GM18498 (cell line): ENCODE data around the gene NDUFA3.

Source experiments
- ATAC-seq: cut with Tn5 transposase; IDR thresholded peaks from one replicate; pipeline ENCODE4 v1.9.1; 2021; ENCODE audit warnings: mild to moderate bottlenecking, moderate library complexity; ENCODE audit not compliant: unreplicated experiment

Gene NDUFA3

GRCh38 chr19:54107876-54108490 lies 5.3 kb downstream of the NDUFA3 start:
- ATAC-seq = no peak

GRCh38 chr19:54108496-54108895 lies 5.8 kb downstream of the NDUFA3 start:
- no peak for ATAC-seq

- ATAC-seq = no peak
These were observed 7.0 kb downstream of the NDUFA3 start for GRCh38 chr19:54109651-54110050.

- no peak for ATAC-seq
These were observed 11.9 kb downstream of the NDUFA3 start for GRCh38 chr19:54114340-54115108.

GRCh38 chr19:54115109-54116063 lies 12.7 kb downstream of the NDUFA3 start, which contains the start of the genes PRPF31 and TFPT:
Gene PRPF31 (plus strand): TSS chr19:54115754. CDS start chr19:54118279, 2,525 bp downstream.
Gene TFPT (minus strand): TSS chr19:54115657. CDS start chr19:54115269, 388 bp downstream.
- peak; percentile 85 for ATAC-seq

- ATAC-seq = no peak
These were observed 18.6 kb downstream of the NDUFA3 start for GRCh38 chr19:54121259-54121658.

- no peak for ATAC-seq
These were observed 21.0 kb downstream of the NDUFA3 start for GRCh38 chr19:54123682-54124081.

GRCh38 chr19:54124393-54124792 lies 21.7 kb downstream of the NDUFA3 start:
- no peak for ATAC-seq

- ATAC-seq = no peak
These were observed 23.1 kb downstream of the NDUFA3 start for GRCh38 chr19:54125713-54126112.

GRCh38 chr19:54127688-54128440 lies 25.2 kb downstream of the NDUFA3 start:
- no peak for ATAC-seq

- no peak for ATAC-seq
These were observed 25.7 kb downstream of the NDUFA3 start for GRCh38 chr19:54128441-54128725.

GRCh38 chr19:54128796-54129616 lies 26.4 kb downstream of the NDUFA3 start:
- ATAC-seq = no peak

- no peak for ATAC-seq
These were observed 27.0 kb downstream of the NDUFA3 start for GRCh38 chr19:54129617-54129996.

GRCh38 chr19:54133312-54133956 lies 30.8 kb downstream of the NDUFA3 start:
- ATAC-seq = no peak

GRCh38 chr19:54133957-54134590 lies 31.4 kb downstream of the NDUFA3 start:
- ATAC-seq = no peak

- ATAC-seq = no peak
These were observed 33.6 kb downstream of the NDUFA3 start for GRCh38 chr19:54136086-54136863.

- ATAC-seq = peak; percentile 78
These were observed 34.4 kb downstream of the NDUFA3 start for GRCh38 chr19:54136864-54137698.
